ENCODE data around the gene PELI2. TPM values are rescaled to one million over a fixed set of nuclear protein-coding genes. Genes with fewer than 3 reads are reported as not detected.

Gene PELI2
- total and polyA plus RNA-seq, 2 experiments from 2014 or later: 4.3 to 16.1 TPM

DNA sequence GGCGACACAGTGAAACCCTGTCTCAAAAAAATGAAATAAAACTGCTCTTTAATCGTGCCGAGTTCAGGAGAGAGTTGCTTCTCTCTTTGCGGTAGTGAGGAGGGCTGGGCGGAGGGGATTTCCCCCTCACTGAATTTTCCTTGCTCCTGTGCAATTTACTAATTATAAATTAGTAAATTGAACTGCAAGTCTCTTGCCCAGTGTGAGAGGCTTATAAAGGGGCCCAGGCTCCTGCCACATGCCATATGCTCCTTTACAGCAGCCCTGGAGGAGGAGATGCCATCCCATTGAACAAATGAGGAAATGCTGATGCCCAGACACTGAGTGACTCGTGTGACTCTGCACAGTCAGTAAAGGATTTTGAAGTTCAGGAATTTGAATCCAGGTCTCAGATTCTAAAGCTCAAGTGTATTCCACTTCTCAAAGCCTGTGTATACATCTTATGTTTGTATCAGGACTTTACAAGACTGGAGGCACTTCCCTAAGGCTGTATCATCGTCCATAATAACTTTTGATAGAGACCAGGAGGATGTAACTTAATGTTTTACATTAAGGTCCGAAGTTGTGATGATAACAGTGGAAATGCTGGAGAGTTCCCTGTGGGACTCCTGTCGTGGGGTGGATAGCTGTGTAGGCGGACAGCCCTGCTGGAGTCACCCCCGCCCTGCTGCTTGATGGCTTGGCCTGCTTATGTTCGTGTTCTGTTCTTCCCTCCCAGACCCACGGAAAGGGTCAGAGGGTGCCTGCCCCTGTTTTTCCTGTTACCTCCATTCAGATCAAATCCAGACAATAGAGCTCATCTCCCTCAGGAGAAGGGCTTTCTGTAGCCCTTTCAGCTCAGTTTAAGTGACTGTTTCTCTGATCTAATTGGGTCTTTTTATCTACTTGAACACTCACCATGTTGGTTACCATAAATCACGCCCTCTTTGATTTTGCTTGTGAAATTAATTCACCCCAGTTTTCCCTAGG, 13.9 kb downstream of the PELI2 start:
- Histone ChIP-seq H3K27me3 (peaks cover 3% of the 10 kb centered on the region), H3K36me3 (replicated peaks; ENCODE audit: insufficient read depth, low read depth) (no peaks in the 10 kb centered on the region), H3K4me2 (no peak overlapping the region), H3K4me1 (ENCODE audit: insufficient read depth) (peaks cover 10% of the 10 kb centered on the region), H3K9me2 (replicated peaks; ENCODE audit: insufficient read depth) (no peaks in the 10 kb centered on the region), H3K27ac (no peak overlapping the region), H4K20me1 (ENCODE audit: insufficient read depth, poor library complexity, severe bottlenecking) (peaks cover 30% of the 10 kb centered on the region), H3K9me3 (ENCODE audit: low read depth) (no peaks in the 10 kb centered on the region), H3K79me2 (peaks cover 90% of the 10 kb centered on the region), H2AFZ (no peak overlapping the region), H3K4me3 (no peak overlapping the region)
- TF ChIP-seq, protein P1, sequence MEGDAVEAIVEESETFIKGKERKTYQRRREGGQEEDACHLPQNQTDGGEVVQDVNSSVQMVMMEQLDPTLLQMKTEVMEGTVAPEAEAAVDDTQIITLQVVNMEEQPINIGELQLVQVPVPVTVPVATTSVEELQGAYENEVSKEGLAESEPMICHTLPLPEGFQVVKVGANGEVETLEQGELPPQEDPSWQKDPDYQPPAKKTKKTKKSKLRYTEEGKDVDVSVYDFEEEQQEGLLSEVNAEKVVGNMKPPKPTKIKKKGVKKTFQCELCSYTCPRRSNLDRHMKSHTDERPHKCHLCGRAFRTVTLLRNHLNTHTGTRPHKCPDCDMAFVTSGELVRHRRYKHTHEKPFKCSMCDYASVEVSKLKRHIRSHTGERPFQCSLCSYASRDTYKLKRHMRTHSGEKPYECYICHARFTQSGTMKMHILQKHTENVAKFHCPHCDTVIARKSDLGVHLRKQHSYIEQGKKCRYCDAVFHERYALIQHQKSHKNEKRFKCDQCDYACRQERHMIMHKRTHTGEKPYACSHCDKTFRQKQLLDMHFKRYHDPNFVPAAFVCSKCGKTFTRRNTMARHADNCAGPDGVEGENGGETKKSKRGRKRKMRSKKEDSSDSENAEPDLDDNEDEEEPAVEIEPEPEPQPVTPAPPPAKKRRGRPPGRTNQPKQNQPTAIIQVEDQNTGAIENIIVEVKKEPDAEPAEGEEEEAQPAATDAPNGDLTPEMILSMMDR (IDR thresholded peaks at IDR 0.05; ENCODE audit: poor library complexity): no peak
- TF ChIP-seq EZH2 (IDR thresholded peaks at IDR 0.05; ENCODE audit: borderline replicate concordance) (no peak), EZH2phosphoT487 (IDR thresholded peaks at IDR 0.05; ENCODE audit: low read depth, severe bottlenecking, unreplicated experiment) (no peak)
- DNase-seq (ENCODE audit: low spot score): no peak
- WGBS (ENCODE audit: low lambda C conversion rate, missing lambda C conversion rate): 72% methylated on average over 14 of the region's 14 CpGs

DNA sequence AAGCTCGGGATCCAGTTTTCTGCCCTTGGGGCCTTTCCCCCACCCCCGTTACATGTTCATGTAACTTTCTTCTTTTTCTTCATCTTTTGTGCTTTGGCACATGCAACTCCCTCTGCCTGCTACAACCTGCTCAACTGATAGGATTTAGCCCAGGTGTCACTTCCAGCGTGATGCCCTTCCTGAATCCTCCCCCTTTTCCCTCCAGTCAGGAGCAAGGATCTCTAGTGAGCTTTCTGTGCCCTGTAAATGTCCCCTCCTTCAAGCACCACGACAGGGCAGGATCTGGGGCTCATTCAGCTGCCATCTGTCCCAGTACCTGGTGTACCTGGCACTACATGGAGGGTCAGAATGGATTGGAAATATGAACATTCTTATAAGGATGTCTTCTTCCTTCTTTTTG, 15.3 kb downstream of the PELI2 start:
- H3K27me3 ChIP-seq: peaks cover 3% of the 10 kb centered on the region
- H3K9me3 ChIP-seq (ENCODE audit: low read depth): no peaks in the 10 kb centered on the region
- 68% methylated on average over 4 of the region's 4 CpGs for WGBS (ENCODE audit: low lambda C conversion rate, missing lambda C conversion rate)
- H3K4me2 ChIP-seq: no peak overlapping the region
- peaks cover 38% of the 10 kb centered on the region for H4K20me1 ChIP-seq (ENCODE audit: insufficient read depth, poor library complexity, severe bottlenecking)
- no peak for DNase-seq (ENCODE audit: low spot score)
- H3K79me2 ChIP-seq: peaks cover 88% of the 10 kb centered on the region
- no peaks in the 10 kb centered on the region for H3K36me3 ChIP-seq (replicated peaks; ENCODE audit: insufficient read depth, low read depth)
- no peak for TF ChIP-seq EZH2 (IDR thresholded peaks at IDR 0.05; ENCODE audit: borderline replicate concordance)
- no peak for TF ChIP-seq EZH2phosphoT487 (IDR thresholded peaks at IDR 0.05; ENCODE audit: low read depth, severe bottlenecking, unreplicated experiment)
- TF ChIP-seq, protein P1 (IDR thresholded peaks at IDR 0.05; ENCODE audit: poor library complexity): no peak
- no peak overlapping the region for H3K27ac ChIP-seq
- no peak overlapping the region for H3K4me3 ChIP-seq
- H2AFZ ChIP-seq: no peak overlapping the region
- H3K4me1 ChIP-seq (ENCODE audit: insufficient read depth): peaks cover 10% of the 10 kb centered on the region
- H3K9me2 ChIP-seq (replicated peaks; ENCODE audit: insufficient read depth): no peaks in the 10 kb centered on the region

DNA sequence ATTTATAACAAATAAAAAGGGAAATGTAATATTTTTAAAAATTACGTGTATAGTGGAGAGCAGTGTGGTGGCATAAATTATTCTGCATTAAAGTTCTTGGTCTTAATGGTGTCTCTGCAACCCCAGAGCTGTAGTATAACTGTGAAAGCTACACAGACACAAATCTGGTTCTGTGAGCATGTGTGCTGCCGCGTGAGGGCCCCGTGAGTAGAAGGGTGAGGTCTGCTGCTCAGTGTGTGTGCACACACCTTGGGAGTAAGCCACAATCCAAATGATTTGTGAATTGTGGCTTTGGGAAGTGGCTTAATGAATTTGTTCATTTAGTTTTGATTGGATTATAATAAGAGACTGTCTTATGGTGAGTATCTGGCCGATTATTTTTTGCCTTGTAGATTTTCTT, 16.8 kb downstream of the PELI2 start:
- Histone ChIP-seq H3K4me1 (ENCODE audit: insufficient read depth) (peaks cover 10% of the 10 kb centered on the region), H3K4me3 (no peak overlapping the region), H3K9me2 (replicated peaks; ENCODE audit: insufficient read depth) (no peaks in the 10 kb centered on the region), H3K27me3 (peaks cover 3% of the 10 kb centered on the region), H4K20me1 (ENCODE audit: insufficient read depth, poor library complexity, severe bottlenecking) (peaks cover 37% of the 10 kb centered on the region), H3K27ac (no peak overlapping the region), H3K9me3 (ENCODE audit: low read depth) (no peaks in the 10 kb centered on the region), H3K79me2 (peaks cover 80% of the 10 kb centered on the region), H3K4me2 (no peak overlapping the region), H2AFZ (no peak overlapping the region), H3K36me3 (replicated peaks; ENCODE audit: insufficient read depth, low read depth) (no peaks in the 10 kb centered on the region)
- 91% methylated on average over 5 of the region's 5 CpGs for WGBS (ENCODE audit: low lambda C conversion rate, missing lambda C conversion rate)
- TF ChIP-seq, protein P1 (IDR thresholded peaks at IDR 0.05; ENCODE audit: poor library complexity): no peak
- TF ChIP-seq EZH2phosphoT487 (IDR thresholded peaks at IDR 0.05; ENCODE audit: low read depth, severe bottlenecking, unreplicated experiment): no peak
- no peak for TF ChIP-seq EZH2 (IDR thresholded peaks at IDR 0.05; ENCODE audit: borderline replicate concordance)
- DNase-seq (ENCODE audit: low spot score): no peak

Measured in hepatocyte (in vitro differentiated cells).